IPS-11a (cell line): ENCODE data around the gene CFAP74.

Source experiments
- H3K4me3 ChIP-seq: one replicate; pipeline ENCODE4 v1.5.1; 2013; ENCODE audit warnings: low read depth, low read length, control low read depth

Gene CFAP74, protein sequence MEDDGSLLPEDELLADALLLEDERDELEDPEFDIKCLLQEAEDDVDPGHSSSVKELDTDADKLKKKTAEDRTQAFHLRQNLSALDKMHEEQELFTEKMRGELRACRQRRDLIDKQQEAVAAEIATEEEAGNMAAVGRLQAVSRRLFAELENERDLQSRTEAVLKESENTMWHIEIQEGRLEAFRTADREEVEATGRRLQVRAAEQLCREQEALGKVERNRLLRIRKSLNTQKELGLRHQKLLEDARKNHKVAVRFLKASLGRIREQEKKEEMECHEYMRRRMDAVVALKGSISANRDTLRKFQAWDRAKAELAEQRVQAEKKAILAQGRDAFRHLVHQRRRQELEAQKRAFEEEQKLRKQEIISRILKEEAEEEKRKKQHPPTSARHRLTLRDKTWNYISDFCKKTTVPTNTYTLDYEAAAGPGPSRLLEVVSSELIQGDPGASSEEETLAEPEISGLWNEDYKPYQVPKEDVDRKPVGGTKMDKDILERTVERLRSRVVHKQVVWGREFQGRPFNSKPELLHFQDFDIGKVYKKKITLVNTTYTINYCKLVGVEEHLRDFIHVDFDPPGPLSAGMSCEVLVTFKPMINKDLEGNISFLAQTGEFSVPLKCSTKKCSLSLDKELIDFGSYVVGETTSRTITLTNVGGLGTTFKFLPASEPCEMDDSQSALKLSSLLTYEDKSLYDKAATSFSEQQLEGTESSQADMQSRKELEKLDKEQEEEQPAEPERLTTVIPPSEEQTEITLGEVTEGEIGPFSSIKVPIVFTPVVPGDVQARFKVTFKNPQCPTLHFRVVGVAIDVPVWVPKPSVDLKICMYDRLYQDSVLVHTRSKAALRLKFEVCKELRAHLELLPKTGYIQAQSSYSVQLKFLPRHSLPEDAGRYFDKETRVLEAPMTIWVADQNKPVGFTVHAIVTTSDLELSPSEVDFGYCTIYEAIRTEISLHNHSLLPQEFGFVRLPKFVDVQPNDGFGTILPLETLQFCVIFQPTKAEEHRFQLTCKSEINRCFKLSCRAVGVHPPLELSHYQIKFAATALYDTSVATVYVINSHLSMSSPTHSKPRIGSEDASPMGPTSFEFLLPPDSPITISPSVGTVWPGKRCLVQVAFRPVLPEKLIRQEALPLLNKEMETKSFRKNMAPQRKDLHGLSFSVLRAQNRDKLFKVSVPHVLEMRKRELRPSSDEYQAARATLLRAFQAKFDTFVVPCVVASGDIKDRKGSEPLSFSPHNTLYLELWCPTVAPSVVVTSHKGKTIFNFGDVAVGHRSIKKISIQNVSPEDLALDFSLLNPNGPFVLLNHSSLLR (N-terminal part only)

DNA sequence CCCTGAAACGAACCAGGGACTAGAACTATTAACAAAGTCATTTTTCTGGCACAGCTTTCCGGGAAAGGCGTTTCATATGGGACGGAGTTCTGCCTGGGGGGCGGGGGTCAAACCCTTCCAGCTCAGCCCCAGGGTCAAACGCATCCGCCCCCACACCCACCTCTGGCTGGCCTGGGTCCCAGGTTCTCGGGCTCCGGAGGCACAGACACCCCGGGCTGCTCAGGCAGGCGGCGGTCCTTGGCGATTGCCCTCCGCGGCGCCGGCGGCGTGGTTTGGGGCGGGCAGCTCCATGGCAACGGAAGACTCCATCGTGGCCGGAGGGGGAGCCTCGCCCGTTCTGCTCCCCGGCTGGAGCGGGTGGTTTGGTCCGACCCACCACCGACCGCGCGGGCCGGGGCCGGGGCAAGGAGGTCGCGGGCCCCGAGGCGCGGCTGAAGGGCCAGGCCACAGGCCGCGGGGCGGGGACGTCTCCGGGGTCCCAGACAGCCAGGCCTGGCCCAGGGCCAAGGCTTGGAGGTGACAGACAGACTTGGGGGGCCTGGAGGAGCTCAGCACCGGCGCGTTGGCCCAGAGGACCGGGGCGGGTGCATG lies at the start of gene CFAP74:
Gene CFAP74 (minus strand): TSS at position 246 of the 591 bp plus-strand sequence. CDS start 12,830 bp downstream, outside the sequence.
- peak within 1 kb of the TSS; percentile 4 for H3K4me3 ChIP-seq

DNA sequence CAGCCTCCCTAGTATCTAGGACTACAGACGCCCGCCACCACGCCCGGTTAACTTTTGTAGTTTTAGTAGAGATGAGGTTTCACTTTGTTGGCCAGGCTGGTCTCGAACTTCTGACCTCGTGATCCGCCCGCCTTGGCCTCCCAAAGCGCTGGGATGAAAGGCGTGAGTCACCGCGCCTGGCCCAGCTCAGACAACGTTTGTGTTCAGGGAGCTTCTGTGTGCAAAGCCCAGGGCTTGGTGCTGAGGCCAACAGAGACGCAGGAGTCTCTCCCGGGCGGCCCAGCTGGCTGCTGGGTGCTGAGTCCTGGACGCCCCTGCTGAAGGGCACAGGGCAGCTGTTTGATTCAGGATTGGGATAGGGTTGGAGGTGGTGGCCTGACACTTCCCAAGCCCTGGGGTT lies 49.6 kb upstream of the CFAP74 start:
- no peak overlapping the region for H3K4me3 ChIP-seq

DNA sequence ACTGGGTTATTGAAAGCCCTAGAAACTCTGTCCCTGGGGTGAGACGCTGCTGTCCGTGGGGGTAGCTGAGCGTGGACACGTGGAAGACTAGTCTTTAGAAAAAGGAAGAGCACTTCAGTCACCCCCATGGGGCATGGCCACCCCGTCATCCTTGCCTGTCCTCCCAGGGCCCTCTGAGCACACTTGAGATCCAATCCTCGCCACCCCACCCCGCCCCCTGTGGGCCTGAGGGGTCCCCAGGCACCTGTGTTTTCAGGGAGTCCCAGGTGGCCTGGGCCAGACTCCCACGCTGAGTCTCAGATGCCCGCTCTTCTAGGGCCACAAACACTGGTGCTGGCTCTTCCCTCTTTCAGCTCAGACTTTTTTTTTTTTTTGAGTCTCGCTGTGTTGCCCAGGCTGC lies 49.2 kb upstream of the CFAP74 start:
- no peak overlapping the region for H3K4me3 ChIP-seq

DNA sequence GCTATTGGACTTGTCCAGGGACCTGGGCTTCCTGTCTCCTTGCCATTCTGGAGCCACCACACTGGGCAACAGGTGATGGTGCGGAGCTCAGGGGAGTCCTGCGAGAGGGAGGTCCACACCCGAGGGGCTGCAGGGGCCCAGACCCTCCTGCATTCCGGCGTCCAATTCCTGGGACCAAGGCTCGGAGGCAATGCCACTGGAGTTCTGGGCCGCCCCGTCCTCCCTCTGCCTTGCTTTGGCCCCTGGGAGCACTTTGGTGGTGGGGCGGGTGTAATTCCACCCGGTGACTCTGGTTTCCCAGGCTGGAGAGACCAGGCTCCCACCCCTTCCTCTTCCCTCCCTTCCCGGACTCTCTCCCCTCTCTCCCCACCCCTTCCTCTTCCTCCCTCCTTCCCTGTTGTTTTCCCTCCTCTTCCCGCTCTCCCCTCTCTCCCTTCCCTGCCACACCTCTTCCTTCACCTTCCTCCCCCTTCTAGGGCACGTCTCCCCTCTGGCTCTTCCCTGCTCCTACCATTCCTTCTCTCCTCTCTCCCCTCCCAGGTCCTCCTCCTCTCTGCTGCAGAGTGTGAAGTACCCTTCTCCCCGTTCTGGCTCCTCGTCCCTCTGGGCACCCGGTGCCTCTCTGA lies 48.6 kb upstream of the CFAP74 start:
- H3K4me3 ChIP-seq = no peak overlapping the region

DNA sequence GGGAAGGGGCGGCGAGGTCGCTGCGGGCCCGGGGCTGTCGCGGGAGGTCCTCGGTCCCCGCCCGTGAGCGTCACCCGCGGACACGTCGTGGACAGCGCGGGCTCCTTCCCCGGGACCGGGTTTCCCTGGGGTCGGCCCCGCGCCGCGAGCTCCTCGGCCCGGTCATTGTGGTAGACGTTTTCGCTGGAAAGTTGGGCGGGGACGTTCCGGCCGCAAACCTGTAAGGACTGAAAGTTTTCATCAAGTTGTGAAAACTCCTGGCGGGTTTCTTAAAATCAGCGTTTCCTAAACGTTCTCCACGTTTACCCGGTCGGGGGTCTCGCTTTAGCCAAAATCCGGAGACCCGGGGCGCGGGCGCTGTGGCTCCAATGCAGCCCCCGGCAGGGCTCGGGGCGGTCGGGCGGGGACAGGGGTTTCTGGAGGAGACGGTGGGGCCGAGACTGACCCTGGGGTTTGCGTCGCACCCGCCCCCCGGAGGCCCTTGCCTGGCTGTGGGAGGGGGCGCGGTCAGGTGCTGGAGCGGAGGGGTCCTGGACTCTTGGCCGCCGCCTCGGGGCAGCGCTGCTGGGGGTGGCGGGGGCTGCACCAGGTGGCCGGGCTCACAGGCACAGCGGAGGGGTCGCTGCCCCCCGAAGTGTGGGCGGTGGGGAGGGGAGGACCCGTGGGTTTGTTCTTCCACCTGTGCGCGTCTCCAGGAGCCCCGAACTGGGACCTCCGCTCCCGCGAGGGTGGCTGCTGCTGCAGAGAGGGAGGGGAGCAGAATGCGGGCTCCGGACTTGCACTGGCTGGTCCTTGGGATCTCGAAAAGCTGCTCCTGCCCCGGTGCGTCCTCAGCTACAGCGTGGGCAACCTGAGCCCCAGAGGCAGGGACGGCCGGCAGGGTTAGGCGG lies 47.5 kb upstream of the CFAP74 start:
- H3K4me3 ChIP-seq = peak overlapping the region; percentile 61

DNA sequence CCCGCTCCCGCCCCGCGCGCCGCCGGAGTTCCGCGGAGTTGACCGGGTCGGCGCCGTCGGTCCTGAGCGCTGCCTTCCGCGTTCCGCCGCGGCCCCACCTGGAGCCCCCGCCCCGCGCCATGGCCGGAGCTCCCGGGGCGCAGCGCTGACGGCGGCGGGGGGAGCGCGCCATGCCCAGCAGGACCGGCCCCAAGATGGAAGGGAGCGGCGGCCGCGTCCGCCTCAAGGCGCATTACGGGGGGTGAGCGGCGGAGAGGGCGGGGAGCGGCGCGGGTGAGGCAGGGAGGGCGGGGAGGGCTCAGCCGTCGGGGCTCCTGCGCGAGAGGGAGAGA lies 46.8 kb upstream of the CFAP74 start:
- peak overlapping the region; percentile 61 for H3K4me3 ChIP-seq

DNA sequence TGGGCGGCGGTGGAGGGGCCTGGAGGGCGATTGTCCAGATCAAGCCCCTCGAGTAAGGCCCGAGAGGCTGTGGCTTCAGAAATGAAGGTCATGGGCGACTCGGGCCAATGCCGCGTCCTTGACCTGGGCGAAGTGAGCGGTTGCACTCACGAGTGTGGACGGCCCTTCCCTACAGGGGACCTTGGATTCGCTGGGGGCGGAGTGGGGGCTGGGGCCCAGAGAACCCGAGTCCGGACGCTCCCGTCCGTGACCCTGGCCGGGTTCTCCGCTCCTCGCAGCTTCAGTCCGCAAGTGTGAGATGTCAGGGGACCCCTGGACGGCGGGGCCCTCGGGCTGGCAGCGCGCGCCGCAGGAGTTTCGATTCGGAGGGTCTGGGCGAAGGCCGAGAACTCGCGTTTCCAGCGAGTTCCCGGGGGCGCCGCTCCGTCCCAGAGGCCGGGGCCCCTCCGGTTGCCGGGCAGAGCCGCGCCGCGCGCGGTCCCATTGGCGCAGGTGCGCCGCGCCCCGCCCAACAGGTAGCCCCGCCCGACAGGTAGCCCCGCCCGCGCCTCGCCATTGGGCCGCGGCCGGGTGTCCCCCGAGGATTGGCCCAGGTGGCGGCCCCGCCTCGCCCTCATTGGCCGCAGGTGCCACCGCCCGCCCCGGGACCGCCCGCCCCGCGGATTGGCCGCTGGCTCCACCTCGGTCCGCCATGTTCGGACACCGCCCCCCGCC lies 46.3 kb upstream of the CFAP74 start, which contains the start of gene PRKCZ:
Gene PRKCZ (plus strand): TSS at position 694 of the 714 bp plus-strand sequence. CDS start 220 bp downstream, outside the sequence.
- H3K4me3 ChIP-seq = peak within 1 kb of the TSS; percentile 63

DNA sequence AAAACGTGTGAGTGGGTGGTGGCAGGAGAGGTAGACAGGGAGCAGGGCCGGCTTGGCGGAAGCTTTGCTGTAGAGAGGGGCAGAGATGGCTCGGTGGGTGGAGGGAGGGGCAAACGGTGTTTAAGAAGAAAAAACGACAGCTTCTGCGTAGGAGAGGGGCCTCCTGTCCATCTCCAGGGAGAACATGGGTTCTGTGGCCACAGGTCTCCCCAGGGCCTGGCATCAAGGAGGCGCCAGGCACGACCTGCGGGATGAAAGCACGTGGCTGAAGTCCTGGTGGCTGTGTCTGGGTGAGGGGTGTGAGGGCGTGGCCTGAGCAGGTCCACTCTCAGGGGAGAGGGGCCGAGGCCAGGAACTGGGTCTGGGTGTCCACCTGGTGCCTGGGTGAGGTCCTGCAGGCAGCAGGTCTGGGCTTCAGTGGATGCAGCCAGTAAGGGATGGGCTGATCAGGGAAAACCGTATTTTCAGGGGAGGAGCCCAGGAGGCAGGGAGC lies 45.7 kb upstream of the CFAP74 start:
- H3K4me3 ChIP-seq = peak overlapping the region; percentile 63

DNA sequence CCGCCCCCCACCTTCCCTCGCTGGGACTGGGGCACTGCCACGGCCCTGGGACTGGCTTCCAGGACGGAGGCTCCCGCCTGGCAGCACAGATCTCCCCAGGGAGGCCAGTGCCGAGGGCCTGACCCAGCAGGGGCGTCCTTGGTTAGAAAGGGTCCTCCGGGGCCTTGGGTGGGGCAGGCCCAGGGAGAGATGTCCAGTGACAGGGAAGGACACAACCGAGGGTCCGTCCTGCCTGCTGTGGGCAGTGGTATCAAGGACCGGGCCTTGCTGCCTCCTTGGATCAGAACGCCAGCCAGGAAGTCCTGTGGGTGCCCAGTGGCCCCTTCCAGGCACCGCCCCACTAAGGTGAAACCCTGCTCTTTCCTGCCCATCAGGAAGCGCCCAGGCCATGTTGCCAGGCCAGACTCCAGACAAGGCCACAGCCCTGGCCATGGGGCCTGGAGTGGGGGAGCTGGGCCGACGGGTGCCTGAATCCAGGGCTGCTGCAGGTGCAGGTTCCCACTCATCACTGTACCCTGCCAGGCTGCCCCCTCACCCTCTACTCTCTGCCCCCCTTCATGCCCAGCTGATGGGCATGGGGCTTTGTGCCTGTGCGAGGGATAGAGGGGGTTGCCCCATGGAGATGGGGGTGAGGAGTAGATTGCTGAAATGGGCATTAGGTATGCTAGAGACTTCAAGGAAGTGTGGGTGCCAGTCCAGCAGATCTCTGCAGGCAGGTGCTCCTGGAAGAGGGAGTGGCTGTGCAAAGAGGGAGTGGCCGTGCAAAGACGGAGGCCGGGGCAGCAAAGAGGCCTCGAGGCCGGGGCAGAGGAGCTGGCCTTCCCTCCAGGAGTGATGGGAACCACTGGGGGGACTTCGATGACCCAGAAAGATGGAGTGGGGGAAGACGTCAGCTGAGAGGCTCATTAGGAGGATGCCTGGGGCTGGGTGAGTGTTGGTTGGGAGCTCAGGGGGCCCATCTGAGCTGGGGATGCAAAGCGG lies 44.5 kb upstream of the CFAP74 start:
- no peak overlapping the region for H3K4me3 ChIP-seq

DNA sequence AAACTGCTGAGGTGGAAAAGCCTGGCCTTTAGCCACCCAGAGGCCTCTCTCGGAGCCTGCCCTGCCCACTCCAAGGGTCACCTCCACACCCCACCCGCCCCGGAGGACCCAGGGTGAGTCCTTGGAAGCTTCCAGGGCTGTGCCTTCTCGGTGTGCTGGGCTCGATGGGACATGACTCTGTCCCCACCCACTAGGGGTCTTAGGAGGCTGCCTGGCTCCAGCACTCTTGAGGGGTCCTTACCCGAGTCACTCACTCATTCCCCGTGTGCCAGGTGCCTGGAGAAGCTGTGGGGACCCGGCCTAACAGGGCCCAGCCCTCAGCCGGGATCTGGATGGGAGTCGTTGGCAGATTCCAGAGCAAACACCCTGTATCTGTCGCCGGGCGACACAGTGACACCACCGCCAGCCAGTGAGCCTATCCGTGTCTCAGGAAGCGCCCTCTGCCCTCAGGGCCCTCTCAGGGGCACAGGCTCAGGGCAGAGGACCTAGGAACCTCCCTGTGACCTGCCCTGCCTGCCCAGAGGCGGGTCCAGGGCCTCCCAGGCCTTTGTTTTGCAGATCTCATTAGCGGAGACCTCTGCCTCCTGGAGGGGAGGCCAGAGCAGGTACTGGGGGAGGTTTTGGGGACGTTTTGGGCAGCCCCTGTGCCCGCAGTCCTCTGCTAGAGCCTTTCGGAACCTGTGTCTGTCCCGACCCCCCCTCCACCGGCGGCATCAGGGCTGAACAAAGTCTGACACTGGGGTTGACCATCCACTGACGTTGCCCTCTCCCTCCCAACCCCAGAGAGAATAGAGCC lies 43.6 kb upstream of the CFAP74 start:
- no peak overlapping the region for H3K4me3 ChIP-seq

DNA sequence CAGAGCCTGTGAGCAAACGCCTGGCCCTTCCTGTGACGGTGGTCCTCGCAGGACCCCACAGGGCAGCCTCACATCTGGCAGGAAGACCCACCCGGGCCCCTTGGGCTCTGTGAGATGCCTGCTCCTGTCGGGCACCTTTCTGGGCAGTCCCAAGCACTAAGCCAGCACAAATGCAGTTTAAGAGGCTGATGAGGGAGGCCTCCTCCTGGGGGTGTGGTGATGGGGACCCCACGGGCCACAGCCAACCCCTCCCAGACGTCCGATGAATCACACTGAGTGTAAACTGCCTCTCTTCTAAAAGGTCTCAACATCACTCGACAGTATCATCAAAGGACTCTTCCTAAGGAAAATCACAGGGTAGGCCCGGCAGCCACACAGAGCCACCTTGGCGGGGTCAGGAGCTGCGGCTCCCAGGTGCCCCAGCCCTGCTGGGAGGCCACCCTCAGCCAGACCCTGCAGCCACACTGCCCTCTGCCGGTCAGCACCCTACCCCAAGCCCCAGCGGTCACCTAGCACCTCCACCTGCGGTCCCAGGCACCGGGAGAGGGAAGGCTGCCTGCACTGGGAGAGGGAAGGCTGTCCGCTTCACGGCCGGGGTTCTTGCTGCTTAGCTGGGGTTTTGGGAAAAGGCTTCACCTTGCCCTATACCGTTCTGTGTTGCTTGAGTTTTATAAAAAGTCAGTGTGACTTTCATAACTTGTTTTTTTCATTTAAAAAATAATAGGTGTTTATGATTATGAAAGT lies 42.8 kb upstream of the CFAP74 start:
- no peak overlapping the region for H3K4me3 ChIP-seq

DNA sequence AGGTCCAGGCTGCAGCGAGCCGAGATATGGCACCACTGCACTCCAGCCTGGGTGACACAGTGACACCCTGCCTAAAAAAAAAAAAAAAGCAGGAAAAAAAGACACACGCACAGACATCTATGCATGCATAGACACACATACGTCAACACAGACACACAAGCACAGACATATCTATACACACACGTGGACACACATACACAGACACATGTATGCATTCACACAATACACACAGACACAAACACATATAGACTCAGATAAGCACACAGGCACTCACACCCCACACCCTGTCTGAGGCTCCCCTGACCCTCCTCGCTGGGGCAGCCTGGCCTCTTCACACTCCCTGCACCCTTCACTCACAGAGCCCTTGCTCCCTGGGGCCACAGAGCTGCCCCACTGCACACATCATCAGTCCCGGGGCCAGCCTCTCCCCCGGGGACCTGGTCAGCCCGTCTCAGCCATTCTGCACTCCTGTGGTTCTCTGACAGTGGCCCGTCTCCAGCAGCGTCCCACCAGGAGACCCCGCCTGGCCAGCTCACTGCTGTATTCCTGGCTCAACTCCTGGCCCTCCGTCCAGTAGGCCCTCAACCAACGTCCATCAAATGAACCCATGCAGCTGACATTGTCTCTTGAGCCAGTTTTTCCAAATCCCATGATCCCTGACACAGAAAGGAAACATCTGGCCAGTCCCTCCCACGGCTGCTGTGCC lies 42.0 kb upstream of the CFAP74 start:
- H3K4me3 ChIP-seq = no peak overlapping the region

DNA sequence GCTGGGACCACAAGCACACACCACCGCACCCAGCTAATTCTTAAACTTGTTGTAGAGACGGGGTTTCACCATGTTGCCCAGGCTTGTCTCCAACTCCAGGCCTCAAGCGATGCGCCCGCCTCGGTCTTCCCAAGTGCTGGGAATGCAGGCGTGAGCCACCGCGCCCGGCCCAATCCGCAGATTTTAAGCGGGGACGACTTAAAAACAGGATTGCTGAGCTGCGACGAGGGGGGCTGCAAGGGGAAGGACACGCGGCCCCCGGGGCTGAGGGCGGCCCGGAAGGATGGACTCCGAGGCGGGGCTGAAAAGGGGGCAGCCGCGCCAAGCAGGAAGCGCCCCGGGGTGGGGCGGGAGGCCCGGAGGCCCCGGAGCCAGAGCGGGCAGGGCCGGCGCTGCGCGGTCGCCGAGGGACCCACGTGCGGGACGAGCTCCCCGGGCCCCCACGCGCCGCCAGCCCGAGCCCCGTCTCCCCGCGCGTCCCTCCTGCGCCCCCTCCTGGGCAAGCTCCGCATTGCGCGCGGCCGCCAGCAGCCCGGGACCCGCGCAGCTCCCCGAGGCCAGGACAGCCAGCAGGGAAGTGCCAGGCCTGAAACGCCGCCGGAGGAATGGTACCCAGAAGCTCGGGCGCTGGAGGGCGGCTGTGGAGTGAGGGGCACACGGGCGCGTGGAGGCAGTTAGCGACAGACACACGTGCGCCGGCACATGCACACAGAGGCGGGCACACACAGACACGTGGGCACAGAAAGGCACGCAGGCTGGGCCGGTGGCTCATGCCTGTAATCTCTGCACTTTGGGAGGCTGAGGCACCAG lies 41.1 kb upstream of the CFAP74 start:
- no peak overlapping the region for H3K4me3 ChIP-seq

DNA sequence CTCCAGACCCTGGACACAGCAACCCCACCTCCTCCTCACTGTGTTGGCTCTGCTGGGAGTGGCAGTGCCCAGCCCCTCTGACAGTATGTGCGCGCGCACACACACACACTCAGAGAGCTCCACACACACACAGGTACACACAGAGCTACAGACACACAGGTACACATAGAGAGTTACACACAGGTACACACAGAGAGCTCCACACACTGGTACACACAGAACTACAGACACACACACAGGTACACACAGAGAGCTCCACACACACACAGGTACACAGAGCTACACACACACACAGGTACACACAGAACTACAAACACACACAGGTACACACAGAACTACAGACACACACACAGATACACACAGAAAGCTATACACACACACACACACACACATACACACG lies 40.3 kb upstream of the CFAP74 start:
- no peak overlapping the region for H3K4me3 ChIP-seq
